HG03196 (cell line): ENCODE data around the gene APOL2.

Experiments
- ATAC-seq: cut with Tn5 transposase; IDR thresholded peaks from one replicate; pipeline ENCODE4 v1.9.1; 2021; ENCODE audit not compliant: unreplicated experiment

APOL2 gene

DNA sequence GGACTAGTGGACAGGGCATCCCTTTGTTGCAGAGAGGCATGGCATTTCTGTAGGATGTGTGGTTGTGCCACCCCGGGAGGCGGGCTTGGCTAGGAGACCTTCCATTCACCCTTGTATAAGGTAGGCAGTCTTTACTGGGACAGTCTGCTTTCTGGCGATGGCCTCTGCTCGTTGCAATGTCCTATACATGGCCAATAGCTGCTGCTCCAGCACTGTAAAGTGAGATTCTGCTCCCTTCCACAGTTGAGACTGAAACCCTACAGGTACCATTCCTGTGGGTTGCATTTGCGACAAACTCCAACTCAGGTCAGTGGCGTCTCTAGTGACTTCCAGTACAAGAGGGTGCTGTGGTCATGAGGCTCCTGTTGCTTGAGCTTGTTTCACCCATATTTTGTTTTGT lies 58.4 kb downstream of the APOL2 start:
- ATAC-seq = no peak

DNA sequence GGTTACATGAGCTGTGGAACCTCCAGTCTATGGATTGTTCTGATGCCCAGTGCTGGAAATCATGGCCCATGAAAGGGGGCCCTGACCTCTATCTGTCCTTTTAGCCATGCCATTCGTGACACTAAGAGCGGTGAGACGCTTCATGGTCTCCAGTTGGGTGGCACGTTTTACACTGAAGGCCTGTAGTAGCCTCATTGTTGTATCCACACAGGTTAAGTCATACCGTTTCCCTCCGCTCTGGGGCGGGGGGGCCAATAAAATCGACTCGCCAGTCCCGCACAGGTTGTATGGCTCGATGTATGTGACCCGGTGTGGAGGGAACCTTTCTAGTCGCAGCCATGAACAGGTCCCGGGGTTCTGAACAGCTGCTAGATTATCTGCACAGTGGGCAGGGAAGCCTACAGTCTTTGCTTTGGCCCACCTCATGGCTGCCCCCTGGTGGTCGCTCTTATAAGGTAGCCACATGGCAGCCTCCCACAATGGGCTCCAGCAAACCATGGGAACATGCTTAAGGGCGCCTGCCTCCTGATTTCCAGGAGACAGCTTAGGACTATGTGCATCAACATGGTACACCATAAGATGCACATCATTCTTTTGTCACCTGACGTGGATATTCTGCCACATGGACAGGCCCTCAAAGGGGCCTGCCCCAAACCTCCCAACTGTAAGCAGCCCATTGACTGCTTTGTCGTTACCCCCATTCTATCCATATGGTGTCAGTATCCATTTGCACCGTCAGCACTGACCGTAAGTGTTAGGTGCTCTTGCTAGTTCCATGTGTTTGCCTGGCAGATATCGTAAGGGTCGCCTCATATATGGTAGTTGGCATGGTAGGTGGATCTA lies 59.1 kb downstream of the APOL2 start:
- ATAC-seq = no peak

DNA sequence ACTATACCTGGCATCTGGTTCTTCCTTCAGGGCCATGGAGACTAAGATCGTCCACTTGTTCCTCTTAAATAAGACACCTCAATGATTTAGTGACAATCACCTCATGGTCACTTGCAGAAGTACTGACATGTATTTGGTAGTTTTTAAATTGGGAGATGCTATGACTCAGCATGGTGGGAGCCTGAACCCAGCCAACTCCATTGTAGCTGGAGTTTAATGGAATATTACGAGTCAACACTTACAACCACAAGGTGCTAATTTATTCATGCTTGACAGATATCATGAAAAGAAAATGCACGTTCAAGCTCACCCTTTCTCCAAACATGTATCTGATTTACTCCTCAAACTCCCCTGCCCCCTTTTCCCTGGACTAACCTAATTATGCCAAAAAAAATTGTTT lies 62.2 kb downstream of the APOL2 start:
- no peak for ATAC-seq
